SHP77 treated with DMSO at 0.1 percent for 48 hours (cell line): ENCODE results near the gene TCP11X2.
"Not testable (repeated sequence)": the region's sequence is repeated elsewhere in the genome, so short reads cannot be mapped to it uniquely, and the experiment has no call there.

Experiments used
- DNase-seq: peaks from one replicate; lab custom pipeline; 2025; lab: John Stamatoyannopoulos, UW

The TCP11X2 gene

DNA sequence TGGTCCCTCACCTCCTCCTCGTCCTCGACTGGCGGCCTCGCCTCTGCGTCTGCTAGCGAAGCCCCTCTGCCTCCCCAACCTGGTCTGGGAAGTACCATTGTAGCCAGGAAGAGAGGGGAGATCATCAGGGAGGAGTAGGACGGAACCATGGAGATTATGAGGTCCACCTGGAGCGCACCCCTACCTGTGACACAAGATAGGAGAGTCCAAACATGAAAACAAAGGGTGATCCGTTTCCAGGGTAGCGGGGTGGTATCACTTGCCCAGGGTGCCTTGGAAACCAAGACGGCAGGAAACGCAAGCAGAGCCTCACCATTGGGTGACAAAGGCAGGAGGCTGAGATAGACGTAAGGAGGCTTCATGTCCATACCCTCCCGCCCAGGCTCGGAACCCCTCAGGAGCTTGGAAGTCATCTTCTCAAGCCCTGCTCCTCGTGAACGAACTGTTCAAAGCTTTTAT, at the start of gene TCP11X2:
TSS of gene TCP11X2 (minus strand) at position 51 of the 459 bp plus-strand sequence.
- DNase-seq, result not testable (repeated sequence)

DNA sequence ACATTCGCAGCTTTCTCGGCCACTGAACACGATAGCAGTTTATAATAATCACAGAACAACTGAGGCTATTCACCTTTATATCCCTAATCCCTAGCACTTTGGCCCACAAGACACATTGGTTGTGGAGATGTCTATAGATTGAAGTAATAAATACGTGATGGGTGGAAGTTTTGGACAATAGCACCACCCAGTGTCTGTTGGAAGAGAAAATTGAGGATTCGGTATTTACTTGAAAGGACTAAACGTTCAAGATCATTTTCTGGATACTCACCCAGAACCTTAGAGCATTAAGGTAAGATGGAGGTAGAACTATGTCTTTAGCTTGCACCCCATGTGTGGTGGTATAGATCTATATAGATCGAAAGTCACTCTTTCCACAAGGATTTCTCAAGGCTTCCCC, 45.7 kb upstream of the TCP11X2 start:
- peak; percentile 7 for DNase-seq

DNA sequence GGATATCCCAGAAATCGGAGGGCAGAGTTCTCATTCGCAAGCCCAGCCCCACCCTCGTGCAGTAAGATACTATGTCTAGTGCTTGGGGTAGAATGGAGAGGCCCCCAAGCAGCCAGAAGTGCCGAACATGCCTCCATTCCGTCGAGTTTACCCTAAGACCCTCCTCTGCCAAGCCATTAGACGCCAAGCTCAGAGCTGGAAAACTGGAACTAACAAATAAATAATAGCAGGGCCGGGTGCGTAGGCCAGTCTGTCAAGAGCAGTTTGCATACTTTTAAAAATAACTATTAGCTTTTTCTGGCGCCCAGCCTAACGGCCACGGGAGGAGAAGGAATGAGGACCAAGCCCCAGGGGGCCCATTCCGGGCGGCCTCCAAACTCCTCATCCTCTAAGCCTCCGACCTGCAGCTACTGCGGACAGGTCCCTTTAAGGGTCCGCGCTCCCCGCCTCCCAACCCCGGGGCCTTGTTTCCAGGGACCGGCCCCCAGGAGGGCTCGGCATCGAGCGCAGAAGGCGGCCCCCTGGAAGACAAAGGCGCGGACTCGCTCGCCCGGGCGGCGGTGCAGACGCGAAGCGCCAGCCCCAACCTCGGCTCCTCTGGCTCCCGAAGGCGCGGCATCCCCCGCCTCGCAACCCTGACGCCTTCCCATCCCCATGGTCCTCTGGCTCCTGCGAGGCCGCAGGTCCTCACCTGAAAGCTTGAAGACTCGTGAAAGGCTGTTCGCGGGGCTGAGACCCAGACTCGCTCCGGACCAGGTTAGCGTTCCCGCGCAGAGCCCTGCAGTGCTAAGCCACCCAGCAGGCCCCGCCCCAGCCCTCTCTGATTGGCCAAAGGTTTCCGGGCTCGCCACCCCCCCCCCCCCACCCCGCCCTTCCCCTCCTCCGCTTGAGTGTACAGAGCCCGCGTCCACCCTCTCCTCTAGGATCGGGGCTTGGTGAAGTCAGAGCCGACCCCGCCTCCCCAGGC, 44.6 kb upstream of the TCP11X2 start, which contains the start of gene TMSB15A:
TSS of gene TMSB15A (minus strand) at position 765 of the 967 bp plus-strand sequence.
- peak; percentile 38 for DNase-seq

DNA sequence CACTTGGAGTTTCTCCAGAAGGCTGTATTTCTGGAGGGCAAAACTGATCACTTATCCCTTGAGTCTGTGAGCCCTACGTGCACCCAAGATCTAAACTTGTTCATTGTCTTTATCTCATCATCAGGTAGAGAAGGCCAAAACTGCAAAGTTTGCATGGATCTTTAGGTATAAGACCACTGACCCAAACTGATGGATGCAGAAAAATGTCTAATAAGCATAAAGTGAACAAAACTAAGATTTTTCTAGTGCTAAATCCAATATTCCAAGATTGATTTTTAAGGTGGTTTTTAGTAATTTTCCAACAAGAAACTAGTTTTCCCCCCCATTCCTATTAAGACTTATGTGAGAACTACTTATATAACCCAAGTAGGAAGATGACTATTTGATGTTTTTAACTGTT, 42.9 kb upstream of the TCP11X2 start:
- no peak for DNase-seq

DNA sequence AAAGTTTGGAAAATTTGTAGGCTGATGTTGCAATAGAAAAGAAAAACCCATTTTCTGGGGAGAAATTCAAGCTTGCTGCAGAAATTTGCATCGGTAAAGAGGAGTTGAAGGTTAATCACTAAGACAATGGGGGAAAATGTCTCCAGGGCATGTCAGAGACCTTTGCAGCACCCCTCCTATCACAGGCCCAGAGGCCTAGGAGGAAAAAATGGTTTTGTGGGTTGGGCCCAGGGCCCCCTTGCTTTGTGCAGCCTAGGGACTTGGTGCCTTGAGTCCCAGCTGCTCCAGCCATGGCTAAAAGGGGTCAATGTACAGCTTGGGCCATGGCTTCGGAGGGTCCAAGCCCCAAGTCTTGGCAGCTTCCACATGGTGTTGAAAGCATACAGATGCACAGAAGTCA, 27.1 kb upstream of the TCP11X2 start:
- no peak for DNase-seq

DNA sequence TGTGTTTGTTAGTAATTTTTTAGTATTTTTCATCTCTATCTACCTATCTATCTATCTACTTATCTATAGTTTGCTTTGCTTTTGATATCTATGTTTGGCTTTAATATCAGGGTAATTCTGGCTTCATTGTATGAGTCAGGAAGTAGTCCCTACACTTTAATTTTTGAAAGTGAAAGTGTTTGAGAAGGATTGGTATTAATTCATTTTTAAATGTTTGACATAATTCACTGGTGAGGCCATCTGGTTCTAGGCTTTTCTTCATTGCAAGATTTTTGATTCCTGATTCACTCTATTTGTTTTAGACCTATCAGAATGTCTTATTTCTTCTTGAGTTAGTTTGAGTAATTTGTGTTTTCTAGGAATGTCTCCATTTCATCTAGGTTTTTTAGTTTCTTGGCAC, 20.2 kb upstream of the TCP11X2 start:
- no peak for DNase-seq

DNA sequence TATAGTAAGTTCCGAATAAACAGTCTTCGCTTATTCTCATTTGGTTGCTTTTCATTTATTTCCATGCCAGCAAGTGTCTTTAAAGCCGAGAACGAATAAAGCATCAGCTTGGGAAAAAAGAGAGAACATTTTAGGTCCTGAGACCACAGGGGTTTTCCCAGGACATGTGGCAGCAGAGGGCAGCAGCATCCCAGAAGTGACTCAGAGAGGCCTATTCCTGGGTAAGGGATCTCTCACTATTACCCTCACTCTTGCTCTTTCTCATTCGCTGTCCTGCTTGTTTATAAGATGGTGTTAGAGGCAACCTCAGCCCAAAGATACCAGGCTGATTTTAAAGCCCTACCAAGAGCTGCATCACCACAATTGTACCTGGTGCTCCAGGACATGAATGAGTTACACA, 7.2 kb upstream of the TCP11X2 start:
- DNase-seq, result not testable (repeated sequence)

DNA sequence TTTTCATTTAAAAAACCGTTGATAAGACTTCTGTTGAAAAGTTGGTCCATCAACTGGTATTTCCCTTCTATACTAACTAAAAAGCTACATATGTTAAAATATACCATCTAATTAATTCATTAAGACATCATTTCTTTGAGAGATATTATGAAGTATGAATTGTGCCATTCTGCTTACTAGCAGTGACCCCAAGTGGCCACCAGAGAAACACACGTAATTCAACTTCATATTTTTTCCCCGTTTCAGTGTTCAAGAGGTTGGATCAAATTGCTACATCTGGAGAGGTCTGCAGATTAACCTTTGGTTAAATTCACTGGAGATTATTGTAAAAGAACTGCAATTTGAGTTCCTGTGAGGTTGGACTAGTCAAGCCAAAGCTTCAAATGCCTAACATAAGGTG, 1.4 kb downstream of the TCP11X2 start:
- not testable (repeated sequence) for DNase-seq

DNA sequence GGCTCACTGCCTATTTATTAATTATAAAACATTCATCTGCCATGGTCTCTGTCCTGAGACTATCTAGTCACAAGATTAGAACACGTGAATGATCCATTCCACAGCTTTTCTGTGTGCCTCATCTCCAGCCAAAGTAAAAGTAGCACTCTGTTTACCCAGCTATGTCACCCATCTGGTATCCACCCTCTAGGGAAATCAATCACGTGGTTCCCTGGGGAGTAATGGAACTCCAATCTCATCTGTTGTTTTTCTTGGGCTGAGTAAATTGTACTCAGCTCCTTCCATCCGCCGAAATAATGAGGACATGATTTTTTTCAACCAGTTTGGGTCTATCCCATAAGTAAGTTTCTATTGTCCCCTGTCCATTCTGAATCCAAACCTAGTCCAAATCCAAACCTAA, 13.0 kb downstream of the TCP11X2 start:
- DNase-seq, result not testable (repeated sequence)

DNA sequence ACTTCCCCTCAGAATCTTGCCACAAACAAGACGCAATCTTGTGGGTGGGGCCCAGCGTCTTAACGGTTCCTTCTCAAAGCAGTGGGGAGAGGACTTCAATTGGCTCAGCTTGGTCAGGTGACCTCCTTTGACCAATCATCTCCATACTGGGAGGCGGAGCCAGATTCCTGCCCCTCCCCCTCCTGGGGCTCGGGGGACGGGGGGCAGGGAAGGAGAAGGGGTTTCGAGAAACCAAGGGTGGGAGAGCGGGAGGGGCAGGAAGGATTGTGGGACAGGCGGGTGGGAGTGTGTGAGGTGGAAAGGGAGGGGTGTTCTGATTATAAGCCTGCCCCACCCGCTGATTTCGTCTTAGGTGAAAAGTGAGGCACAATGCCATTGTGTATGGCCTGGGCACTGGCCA, 31.7 kb downstream of the TCP11X2 start, which contains the start of gene NXF2B:
TSS of gene NXF2B (minus strand) at position 101 of the 400 bp plus-strand sequence. CDS start 59,972 bp downstream, outside the sequence.
- DNase-seq, result not testable (repeated sequence)

DNA sequence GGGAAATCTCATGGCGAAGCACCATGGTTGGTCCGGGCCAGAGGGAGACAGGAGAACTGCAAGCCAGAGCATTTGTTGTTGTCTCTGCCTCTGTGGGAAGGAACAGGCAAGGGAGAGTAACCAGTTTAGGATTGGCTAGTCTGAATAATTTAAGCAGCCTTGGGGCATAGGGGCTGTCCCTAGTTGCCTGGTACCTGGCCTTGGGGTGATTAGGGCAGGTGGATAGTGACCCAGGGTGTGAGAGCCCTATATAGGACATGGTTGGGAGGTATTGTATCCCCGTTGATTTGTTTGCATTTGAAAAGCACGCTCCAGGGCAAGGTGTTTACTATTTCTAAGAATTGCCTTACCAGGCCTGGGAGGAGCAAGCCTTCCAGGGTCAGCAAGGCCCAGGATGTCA, 57.1 kb downstream of the TCP11X2 start:
- DNase-seq, result not testable (repeated sequence)
